Activated CD4-positive, alpha-beta T cell treated with anti-CD3 and anti-CD28 coated beads, Interleukin-2, Interleukin-6, amounts not matched to agents 100 ng/mL and 50 ng/mL, durations not matched to agents 16 hours and 8 hours (primary cell): ENCODE data around the gene PDK1.
"Not testable (repeated sequence)": the region's sequence is repeated elsewhere in the genome, so short reads cannot be mapped to it uniquely, and the experiment has no call there.

ENCODE experiments used
- DNase-seq: peaks from one replicate; pipeline ENCODE4 v3.0.0-alpha.2; 2020

The PDK1 gene

GRCh38 chr2:172555522-172556283 is at the start of gene PDK1:
PDK1 (plus strand) TSS chr2:172556090; CDS start chr2:172556151, 61 bp downstream.
- DNase-seq = peak; percentile 94

GRCh38 chr2:172507199-172507598 is 48.7 kb upstream of the PDK1 start:
- no peak for DNase-seq

- no peak for DNase-seq
Observed at GRCh38 chr2:172510088-172510487, 45.8 kb upstream of the PDK1 start.

- no peak for DNase-seq
Observed at GRCh38 chr2:172510548-172510947, 45.3 kb upstream of the PDK1 start.

GRCh38 chr2:172512810-172513523 is 42.9 kb upstream of the PDK1 start:
- no peak for DNase-seq

GRCh38 chr2:172513524-172513900 is 42.4 kb upstream of the PDK1 start:
- no peak for DNase-seq

GRCh38 chr2:172513935-172514586 is 41.8 kb upstream of the PDK1 start:
- no peak for DNase-seq

- DNase-seq = no peak
Observed at GRCh38 chr2:172516299-172516698, 39.6 kb upstream of the PDK1 start.

GRCh38 chr2:172518995-172519394 is 36.9 kb upstream of the PDK1 start:
- no peak for DNase-seq

- no peak for DNase-seq
Observed at GRCh38 chr2:172525601-172526000, 30.3 kb upstream of the PDK1 start.

- DNase-seq = no peak
Observed at GRCh38 chr2:172531309-172531708, 24.6 kb upstream of the PDK1 start.

- DNase-seq = not testable (repeated sequence)
Observed at GRCh38 chr2:172532461-172532860, 23.4 kb upstream of the PDK1 start.

GRCh38 chr2:172533687-172534086 is 22.2 kb upstream of the PDK1 start:
- DNase-seq = no peak

- DNase-seq = no peak
Observed at GRCh38 chr2:172535119-172535518, 20.8 kb upstream of the PDK1 start.

GRCh38 chr2:172537851-172538250 is 18.0 kb upstream of the PDK1 start:
- not testable (repeated sequence) for DNase-seq

GRCh38 chr2:172539767-172540166 is 16.1 kb upstream of the PDK1 start:
- no peak for DNase-seq

- DNase-seq = no peak
Observed at GRCh38 chr2:172540421-172540820, 15.5 kb upstream of the PDK1 start.

- no peak for DNase-seq
Observed at GRCh38 chr2:172545408-172546075, 10.3 kb upstream of the PDK1 start.

- no peak for DNase-seq
Observed at GRCh38 chr2:172549131-172549530, 6.8 kb upstream of the PDK1 start.

GRCh38 chr2:172549802-172550201 is 6.1 kb upstream of the PDK1 start:
- not testable (repeated sequence) for DNase-seq

- no peak for DNase-seq
Observed at GRCh38 chr2:172550419-172550818, 5.5 kb upstream of the PDK1 start.

GRCh38 chr2:172551271-172551670 is 4.6 kb upstream of the PDK1 start:
- DNase-seq = no peak

GRCh38 chr2:172552547-172553291 is 3.2 kb upstream of the PDK1 start:
- DNase-seq = no peak
